HepG2 (cell line): ENCODE results near the gene NOP56.

Experiments used
- ARID2 ChIP-seq: sonication (generic); formaldehyde crosslinking; IDR thresholded peaks from 2 replicates; pipeline ENCODE4 v1.8.1; 2022; ENCODE audit warnings: mild to moderate bottlenecking, missing genetic modification reagents, borderline replicate concordance
- CHD2 ChIP-seq: IDR thresholded peaks from 2 replicates; pipeline ENCODE4 v1.6.1; 2011; ENCODE audit warnings: low read depth, low read length, improper control_type of control experiment
- EP300 ChIP-seq, 3 experiments: sonication (generic) in 1 of 3; formaldehyde crosslinking in 1 of 3; IDR thresholded peaks; 2 replicates each; pipeline versions ENCODE4 v1.5.1 to v1.6.1; 2011 to 2020; ENCODE audit warnings: low read depth in 2 of 3, low read length in 2 of 3, borderline replicate concordance in 1 of 3, improper control_type of control experiment in 1 of 3, mild to moderate bottlenecking in 1 of 3, missing genetic modification reagents in 1 of 3, moderate library complexity in 1 of 3
- EZH2 ChIP-seq: conservative IDR thresholded peaks from 2 replicates; pipeline ENCODE4 v1.6.1; 2012; ENCODE audit warnings: mild to moderate bottlenecking, low read depth, low read length, moderate library complexity
- JUNB ChIP-seq: sonication (generic); formaldehyde crosslinking; IDR thresholded peaks from 2 replicates; pipeline ENCODE4 v1.8.0; 2022; ENCODE audit warnings: missing genetic modification reagents, mild to moderate bottlenecking, borderline replicate concordance
- SIN3A ChIP-seq: IDR thresholded peaks from 2 replicates; pipeline ENCODE4 v1.6.1; 2011; ENCODE audit warnings: low read depth, mild to moderate bottlenecking, control low read depth, low read length, borderline replicate concordance
- TCF12 ChIP-seq, 2 experiments: fragments of 450-650 bp in 1 of 2; sonication (generic) in 1 of 2; formaldehyde crosslinking in 1 of 2; IDR thresholded peaks; 2 replicates each; pipeline versions ENCODE4 v1.6.1 to v1.8.0; 2017 to 2022; ENCODE audit warnings: antibody characterized with exemption in 1 of 2, mild to moderate bottlenecking in 1 of 2, missing genetic modification reagents in 1 of 2, moderate library complexity in 1 of 2
- ZNF274 ChIP-seq: sonication (generic); formaldehyde crosslinking; IDR thresholded peaks from 2 replicates; pipeline ENCODE4 v1.5.1; 2020; ENCODE audit warnings: mild to moderate bottlenecking, missing genetic modification reagents
- ZNF891 ChIP-seq: sonication (generic); formaldehyde crosslinking; IDR thresholded peaks from 2 replicates; pipeline ENCODE4 v1.5.0; 2020; ENCODE audit warnings: mild to moderate bottlenecking, missing genetic modification reagents
- TF ChIP-seq, protein P1 (sequence below), 2 experiments: IDR thresholded peaks; 2 replicates each; pipeline ENCODE4 v1.6.1; 2011 to 2012; ENCODE audit warnings: low read length in 2 of 2, borderline replicate concordance in 1 of 2, low read depth in 1 of 2, mild to moderate bottlenecking in 1 of 2, moderate library complexity in 1 of 2

DNA sequence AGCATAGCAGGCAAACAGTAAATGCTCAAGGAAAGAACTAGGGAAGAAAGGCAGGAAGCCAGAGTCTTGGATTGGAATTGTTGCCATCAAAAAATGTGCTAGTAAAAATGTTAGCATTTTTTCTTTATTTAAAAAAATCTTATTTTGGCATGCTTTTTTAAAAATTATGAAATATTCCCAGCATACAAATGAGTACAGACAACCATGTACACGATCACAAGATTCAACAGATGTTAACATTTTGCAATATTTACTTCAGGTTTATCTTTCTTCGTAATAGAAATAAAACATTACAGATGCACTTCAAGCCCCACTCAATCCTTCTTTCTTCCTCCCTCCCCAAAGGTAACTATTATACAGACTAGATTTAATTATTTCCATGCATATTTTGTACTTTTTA, 27.4 kb upstream of the NOP56 start:
- TF ChIP-seq SIN3A (no peak), TCF12 (IDR thresholded peaks at IDR 0.05) (no peak), TCF12 (CRISPR knock-in tag; IDR thresholded peaks at IDR 0.05) (no peak), EZH2 (no peak), EP300 (IDR thresholded peaks at IDR 0.05; ENCODE audit: low read depth in 2 of 2, low read length in 2 of 2) (no peak), EP300 (CRISPR knock-in tag; IDR thresholded peaks at IDR 0.05; ENCODE audit: borderline replicate concordance) (no peak), ZNF274 (CRISPR knock-in tag) (no peak), JUNB (CRISPR knock-in tag) (no peak), ZNF891 (CRISPR knock-in tag) (no peak), ARID2 (CRISPR knock-in tag) (no peak), CHD2 (no peak)
- TF ChIP-seq, protein P1, sequence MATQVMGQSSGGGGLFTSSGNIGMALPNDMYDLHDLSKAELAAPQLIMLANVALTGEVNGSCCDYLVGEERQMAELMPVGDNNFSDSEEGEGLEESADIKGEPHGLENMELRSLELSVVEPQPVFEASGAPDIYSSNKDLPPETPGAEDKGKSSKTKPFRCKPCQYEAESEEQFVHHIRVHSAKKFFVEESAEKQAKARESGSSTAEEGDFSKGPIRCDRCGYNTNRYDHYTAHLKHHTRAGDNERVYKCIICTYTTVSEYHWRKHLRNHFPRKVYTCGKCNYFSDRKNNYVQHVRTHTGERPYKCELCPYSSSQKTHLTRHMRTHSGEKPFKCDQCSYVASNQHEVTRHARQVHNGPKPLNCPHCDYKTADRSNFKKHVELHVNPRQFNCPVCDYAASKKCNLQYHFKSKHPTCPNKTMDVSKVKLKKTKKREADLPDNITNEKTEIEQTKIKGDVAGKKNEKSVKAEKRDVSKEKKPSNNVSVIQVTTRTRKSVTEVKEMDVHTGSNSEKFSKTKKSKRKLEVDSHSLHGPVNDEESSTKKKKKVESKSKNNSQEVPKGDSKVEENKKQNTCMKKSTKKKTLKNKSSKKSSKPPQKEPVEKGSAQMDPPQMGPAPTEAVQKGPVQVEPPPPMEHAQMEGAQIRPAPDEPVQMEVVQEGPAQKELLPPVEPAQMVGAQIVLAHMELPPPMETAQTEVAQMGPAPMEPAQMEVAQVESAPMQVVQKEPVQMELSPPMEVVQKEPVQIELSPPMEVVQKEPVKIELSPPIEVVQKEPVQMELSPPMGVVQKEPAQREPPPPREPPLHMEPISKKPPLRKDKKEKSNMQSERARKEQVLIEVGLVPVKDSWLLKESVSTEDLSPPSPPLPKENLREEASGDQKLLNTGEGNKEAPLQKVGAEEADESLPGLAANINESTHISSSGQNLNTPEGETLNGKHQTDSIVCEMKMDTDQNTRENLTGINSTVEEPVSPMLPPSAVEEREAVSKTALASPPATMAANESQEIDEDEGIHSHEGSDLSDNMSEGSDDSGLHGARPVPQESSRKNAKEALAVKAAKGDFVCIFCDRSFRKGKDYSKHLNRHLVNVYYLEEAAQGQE (IDR thresholded peaks at IDR 0.05; ENCODE audit: borderline replicate concordance in 1 of 2, low read depth in 1 of 2, low read length in 2 of 2) = no peak
